Upper lobe of left lung (tissue), 4 donors: Measurements from ENCODE around the gene CIAO2A.

Source experiments
- CTCF ChIP-seq, 6 experiments: fragments of 450-650 bp in 4 of 6; fragments of 200-600 bp in 2 of 6; sonication (generic) in 2 of 6; IDR thresholded peaks; one replicate each; pipeline ENCODE4 v1.5.1; 2016 to 2019; ENCODE audit warnings: antibody characterized with exemption in 6 of 6
- POLR2A ChIP-seq, 4 donors: fragments of 450-650 bp; IDR thresholded peaks; one replicate each; pipeline ENCODE4 v1.5.1; 2016 to 2017; ENCODE audit warnings: antibody characterized with exemption in 4 of 4, mild to moderate bottlenecking in 2 of 4

GRCh38 chr15:64072812-64073211 lies 20.8 kb downstream of the CIAO2A start:
- TF ChIP-seq POLR2A (IDR thresholded peaks at IDR 0.05), result no peak
- TF ChIP-seq CTCF (IDR thresholded peaks at IDR 0.05), result no peak
